Heart left ventricle (tissue), 13 donors: ENCODE results near the gene PTPRN2.

Source experiments
- POLR2A ChIP-seq, 2 donors: fragments of 450-650 bp; IDR thresholded peaks; one replicate each; pipeline ENCODE4 v1.6.1; 2017; ENCODE audit warnings: antibody characterized with exemption in 2 of 2, mild to moderate bottlenecking in 2 of 2, moderate library complexity in 2 of 2
- TF ChIP-seq, protein P1 (sequence below), 12 donors: fragments of 200-600 bp; sonication (generic) in 4 of 12; IDR thresholded peaks; one replicate each; pipeline versions ENCODE4 v1.5.0 to v1.8.0; 2018 to 2022; ENCODE audit warnings: antibody characterized with exemption in 12 of 12, mild to moderate bottlenecking in 5 of 12
- donor health status: ischemic (EF 13 %, LVEDD 7.1; RV severe dilation, severe dysfunction).
- donor health status: DM: no; HTN: yes; CAD: no.
- donor health status: DM: no; HTN: no; CAD: no.
- donor health status: ischemic (EF 25% LVEDD 6.9; RV normal size, moderate dysfunction).
- donor health status: ischemic (EF 25% LVEDD 5.7; RV mildly dilated, moderate dysfunction).
- donor health status: ischemic (EF 35%, LVEDD 5.7; RV mildly dilated, moderate dysfunction).
- donor health status: nonischemic (EF 11% LVEDD 7.7; RV severe dilation, severe dysfunction).
- donor health status: DM: yes; HTN: yes; CAD: no.
- donor health status: PGD.
- donor health status: ischemic (EF 29% LVEDD 5.4; RV normal size, mild dysfunction).
- donor health status: nonischemic (EF 23%, LVEDD 6.1; RV moderate dilation, normal function).

DNA sequence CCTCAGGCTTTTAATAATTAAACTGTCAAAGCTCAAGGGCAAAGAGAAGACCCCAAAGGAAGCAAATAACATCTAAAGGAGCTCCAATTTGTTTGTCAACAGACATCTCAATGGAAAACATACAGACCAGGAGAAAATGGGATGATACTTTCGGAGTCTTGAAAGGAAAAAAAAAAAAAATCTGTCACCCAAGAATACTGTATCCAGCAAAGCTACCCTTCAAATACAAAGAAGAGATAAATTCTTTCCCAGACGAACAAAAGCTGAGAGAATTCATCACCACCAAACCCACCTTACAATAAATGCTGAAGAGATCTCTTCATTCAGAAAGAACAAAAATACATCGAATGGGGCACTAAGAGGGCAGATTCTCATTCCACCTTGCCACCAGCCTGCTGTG lies 232.8 kb downstream of the PTPRN2 start:
- TF ChIP-seq, protein P1, sequence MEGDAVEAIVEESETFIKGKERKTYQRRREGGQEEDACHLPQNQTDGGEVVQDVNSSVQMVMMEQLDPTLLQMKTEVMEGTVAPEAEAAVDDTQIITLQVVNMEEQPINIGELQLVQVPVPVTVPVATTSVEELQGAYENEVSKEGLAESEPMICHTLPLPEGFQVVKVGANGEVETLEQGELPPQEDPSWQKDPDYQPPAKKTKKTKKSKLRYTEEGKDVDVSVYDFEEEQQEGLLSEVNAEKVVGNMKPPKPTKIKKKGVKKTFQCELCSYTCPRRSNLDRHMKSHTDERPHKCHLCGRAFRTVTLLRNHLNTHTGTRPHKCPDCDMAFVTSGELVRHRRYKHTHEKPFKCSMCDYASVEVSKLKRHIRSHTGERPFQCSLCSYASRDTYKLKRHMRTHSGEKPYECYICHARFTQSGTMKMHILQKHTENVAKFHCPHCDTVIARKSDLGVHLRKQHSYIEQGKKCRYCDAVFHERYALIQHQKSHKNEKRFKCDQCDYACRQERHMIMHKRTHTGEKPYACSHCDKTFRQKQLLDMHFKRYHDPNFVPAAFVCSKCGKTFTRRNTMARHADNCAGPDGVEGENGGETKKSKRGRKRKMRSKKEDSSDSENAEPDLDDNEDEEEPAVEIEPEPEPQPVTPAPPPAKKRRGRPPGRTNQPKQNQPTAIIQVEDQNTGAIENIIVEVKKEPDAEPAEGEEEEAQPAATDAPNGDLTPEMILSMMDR (IDR thresholded peaks at IDR 0.05), result no peak
- TF ChIP-seq POLR2A (IDR thresholded peaks at IDR 0.05), result no peak
